ENCODE results near the gene ABCC1.

The ABCC1 gene

DNA sequence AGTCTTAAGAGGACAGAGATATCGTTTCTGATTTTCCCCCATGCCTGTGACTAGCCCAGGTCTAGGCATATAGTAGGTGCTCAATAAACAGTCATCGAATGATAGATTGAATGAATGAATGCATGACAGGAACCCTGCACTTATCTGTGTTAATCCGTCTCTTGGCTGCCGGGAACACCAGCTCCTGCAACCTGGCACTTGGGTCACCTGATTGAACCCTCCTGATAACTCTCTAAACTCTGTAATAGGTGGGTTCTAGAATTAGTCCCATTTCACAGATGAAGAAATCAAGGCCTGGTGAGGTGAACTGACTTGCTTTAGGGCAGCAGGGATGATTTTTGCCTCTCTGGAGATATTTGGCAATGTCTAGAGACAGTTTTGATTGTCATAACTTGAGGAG, 43.7 kb downstream of the ABCC1 start:
- TF ChIP-seq, protein P1, sequence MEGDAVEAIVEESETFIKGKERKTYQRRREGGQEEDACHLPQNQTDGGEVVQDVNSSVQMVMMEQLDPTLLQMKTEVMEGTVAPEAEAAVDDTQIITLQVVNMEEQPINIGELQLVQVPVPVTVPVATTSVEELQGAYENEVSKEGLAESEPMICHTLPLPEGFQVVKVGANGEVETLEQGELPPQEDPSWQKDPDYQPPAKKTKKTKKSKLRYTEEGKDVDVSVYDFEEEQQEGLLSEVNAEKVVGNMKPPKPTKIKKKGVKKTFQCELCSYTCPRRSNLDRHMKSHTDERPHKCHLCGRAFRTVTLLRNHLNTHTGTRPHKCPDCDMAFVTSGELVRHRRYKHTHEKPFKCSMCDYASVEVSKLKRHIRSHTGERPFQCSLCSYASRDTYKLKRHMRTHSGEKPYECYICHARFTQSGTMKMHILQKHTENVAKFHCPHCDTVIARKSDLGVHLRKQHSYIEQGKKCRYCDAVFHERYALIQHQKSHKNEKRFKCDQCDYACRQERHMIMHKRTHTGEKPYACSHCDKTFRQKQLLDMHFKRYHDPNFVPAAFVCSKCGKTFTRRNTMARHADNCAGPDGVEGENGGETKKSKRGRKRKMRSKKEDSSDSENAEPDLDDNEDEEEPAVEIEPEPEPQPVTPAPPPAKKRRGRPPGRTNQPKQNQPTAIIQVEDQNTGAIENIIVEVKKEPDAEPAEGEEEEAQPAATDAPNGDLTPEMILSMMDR (IDR thresholded peaks at IDR 0.05; ENCODE audit: control insufficient read depth, insufficient read depth, low read depth, low read length, missing control alignments), result no peak
- no peak overlapping the region for H3K4me3 ChIP-seq (ENCODE audit: control insufficient read depth, low read depth, low read length)
- no peak for DNase-seq (ENCODE audit: low read depth)

DNA sequence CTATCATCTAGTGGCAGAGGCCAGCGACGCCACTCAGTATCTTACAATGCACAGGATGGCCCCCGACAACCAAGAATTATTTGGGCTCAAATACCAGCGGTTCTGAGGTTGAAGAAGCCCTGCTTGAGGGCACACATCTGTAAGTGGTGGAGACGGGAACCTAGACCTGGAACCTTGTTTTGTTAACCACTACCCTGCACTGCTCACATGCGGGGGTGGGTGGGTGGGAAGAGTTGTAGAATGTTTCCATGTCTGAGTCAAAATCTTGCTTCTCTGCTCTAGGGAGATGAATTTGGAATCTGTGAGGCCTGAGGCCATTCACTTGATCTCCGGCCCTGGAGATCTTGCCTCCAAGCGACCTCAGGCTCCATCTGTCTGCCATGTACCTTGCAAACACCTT, 44.1 kb downstream of the ABCC1 start:
- no peak overlapping the region for H3K4me3 ChIP-seq (ENCODE audit: control insufficient read depth, low read depth, low read length)
- TF ChIP-seq, protein P1 (IDR thresholded peaks at IDR 0.05; ENCODE audit: control insufficient read depth, insufficient read depth, low read depth, low read length, missing control alignments), result no peak
- no peak for DNase-seq (ENCODE audit: low read depth)

DNA sequence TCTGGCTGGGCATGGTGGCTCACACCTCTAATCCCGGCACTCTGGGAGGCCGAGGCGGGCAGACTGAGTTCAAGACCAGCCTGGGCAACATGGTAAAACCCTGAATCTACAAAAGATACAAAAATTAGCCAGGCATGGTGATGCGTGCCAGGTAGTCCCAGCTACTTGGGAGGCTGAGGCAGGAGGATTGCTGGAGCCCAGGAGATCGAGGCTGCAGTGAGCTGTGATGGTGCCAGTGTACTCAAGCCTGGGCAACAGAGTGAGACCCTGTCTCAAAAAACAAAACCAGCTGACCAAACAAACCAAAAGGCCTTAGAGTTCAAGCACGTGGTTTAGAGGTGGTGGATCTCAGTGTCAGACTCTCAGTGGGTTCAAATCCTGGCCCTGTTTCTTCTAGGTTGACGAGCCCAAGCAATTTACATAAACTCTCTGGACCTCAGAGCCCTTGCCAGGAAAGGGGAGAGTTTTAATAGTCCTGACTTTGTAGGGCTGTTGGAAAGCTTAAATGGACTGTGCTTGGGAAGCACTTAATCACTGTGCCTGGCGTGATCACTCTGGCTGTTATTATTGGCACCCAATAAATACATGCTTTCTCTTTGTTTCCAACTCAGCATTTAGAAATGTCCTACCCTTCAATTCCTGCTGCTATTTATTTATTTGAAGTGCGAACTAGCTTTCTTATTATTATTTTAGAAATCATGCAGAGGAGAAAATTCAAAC, 44.7 kb downstream of the ABCC1 start:
- TF ChIP-seq, protein P1 (IDR thresholded peaks at IDR 0.05; ENCODE audit: control insufficient read depth, insufficient read depth, low read depth, low read length, missing control alignments), result no peak
- DNase-seq (ENCODE audit: low read depth), result no peak
- no peak overlapping the region for H3K4me3 ChIP-seq (ENCODE audit: control insufficient read depth, low read depth, low read length)

DNA sequence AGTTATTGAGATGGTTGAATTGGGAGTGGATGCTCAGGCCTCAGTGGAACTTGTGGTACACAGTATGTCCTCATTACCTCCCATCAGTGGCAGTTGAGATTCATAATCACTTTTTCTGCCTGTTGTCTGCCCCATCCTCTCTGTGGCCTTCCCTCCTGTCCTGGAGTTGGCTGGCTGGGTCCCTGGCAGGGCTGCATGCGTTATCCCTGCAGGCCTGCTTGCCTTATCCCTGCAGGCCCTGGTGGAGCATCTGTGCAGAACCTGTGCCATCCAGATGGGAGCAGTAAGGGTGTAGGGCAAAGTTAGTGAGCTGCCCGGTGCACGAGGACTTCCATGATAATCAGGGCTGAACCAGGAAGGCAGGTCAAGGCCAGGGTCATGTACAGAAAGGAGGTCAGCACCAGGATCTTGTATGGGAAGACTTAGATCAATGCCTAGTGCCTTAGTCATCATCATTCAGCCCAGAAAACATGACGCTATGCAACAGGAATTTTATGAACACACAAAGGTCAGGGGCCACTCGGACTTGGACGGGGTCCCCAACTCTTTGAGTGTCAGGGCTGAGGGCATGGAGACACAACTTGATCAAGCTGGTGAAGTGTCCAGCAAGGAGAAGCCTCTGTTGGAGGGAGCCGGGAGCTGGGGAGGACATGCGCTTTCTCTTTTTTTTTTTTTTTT, 47.2 kb downstream of the ABCC1 start:
- no peak overlapping the region for H3K4me3 ChIP-seq (ENCODE audit: control insufficient read depth, low read depth, low read length)
- peak; percentile 52 for DNase-seq (ENCODE audit: low read depth)

DNA sequence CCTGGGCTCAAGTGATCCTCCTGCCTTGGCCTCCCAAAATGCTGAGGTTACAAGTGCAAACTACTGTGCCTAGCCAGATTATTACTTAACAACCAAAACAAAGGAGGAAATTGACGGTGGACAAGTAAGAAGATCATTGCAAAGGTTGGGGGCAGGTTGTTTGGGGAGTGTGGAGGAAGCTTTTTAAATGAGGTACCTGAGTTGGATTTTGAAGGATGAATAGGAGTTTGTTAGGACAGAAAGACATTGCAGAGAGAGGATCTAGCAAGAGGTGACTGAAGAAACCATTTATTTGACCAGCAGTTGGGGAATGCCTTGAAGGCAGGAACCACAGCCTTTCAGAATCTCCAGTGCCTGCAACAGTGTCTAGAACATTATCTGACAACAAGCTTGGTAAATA, 51.3 kb downstream of the ABCC1 start:
- DNase-seq (ENCODE audit: low read depth), result no peak
- TF ChIP-seq, protein P1 (IDR thresholded peaks at IDR 0.05; ENCODE audit: control insufficient read depth, insufficient read depth, low read depth, low read length, missing control alignments), result no peak
- H3K4me3 ChIP-seq (ENCODE audit: control insufficient read depth, low read depth, low read length), result no peak overlapping the region

More for the DNA sequence above, 47.2 kb downstream of the ABCC1 start:
- TF ChIP-seq, protein P1 (IDR thresholded peaks at IDR 0.05; ENCODE audit: control insufficient read depth, insufficient read depth, low read depth, low read length, missing control alignments), result no peak

DNA sequence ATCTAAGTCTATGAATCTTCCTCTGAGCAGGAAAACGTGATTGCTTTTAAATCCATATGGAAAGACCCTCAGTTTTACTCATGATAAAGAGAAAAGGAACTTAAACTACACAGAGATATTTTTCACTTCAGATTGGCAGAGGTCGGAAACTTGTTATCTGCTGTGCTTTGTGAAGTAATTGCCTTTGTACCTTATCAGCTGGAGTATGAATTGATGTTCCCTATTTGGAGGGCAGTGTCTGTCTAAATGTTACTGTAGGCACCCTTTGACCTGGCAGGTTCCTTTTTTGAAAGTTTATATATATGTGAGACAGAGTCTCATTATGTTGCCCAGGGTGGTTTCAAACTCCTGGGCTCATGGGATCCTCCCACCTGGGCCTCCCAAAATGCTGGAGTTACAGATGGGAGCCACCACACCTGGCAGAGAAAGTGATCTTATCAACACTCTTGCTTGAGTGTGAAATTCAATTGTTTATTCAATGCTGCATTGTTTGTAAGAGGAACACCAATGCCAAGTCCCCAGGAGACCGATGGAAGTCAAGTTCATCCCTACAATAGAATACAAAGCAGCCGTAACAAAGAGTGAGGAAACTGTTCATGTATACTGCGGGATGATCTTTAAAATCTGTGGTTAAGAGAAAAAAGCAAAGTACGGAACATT, 52.3 kb downstream of the ABCC1 start:
- TF ChIP-seq, protein P1 (IDR thresholded peaks at IDR 0.05; ENCODE audit: control insufficient read depth, insufficient read depth, low read depth, low read length, missing control alignments), result no peak
- no peak overlapping the region for H3K4me3 ChIP-seq (ENCODE audit: control insufficient read depth, low read depth, low read length)
- DNase-seq (ENCODE audit: low read depth), result no peak
